Stimulated activated memory B cell treated with anti-CD40 and anti-IgM and Interleukin-4, amounts not matched to agents 10 μg/mL and 1 μg/mL and 100 μg/mL, for 72 hours (primary cell): ENCODE results near the gene CRTAP.
"Not testable (repeated sequence)": the region's sequence is repeated elsewhere in the genome, so short reads cannot be mapped to it uniquely, and the experiment has no call there.

Experiments used
- ATAC-seq: fragments of 150-1000 bp; cut with Tn5 transposase; 2 replicates; pipeline ENCODE4 v1.10.0; 2021
- H3K27ac Mint-ChIP-seq: one replicate; pipeline ENCODE4 v1.8.0; 2022; ENCODE audit warnings: mild to moderate bottlenecking, mixed read lengths
- H3K27me3 Mint-ChIP-seq: one replicate; pipeline ENCODE4 v1.8.0; 2022; ENCODE audit warnings: mixed read lengths
- H3K36me3 Mint-ChIP-seq: one replicate; pipeline ENCODE4 v1.8.0; 2022; ENCODE audit warnings: mixed read lengths
- H3K4me1 Mint-ChIP-seq: one replicate; pipeline ENCODE4 v1.8.0; 2022; ENCODE audit warnings: mixed read lengths
- H3K4me3 Mint-ChIP-seq: one replicate; pipeline ENCODE4 v1.8.0; 2022; ENCODE audit warnings: mild to moderate bottlenecking, moderate library complexity, mixed read lengths
- H3K9me3 Mint-ChIP-seq: one replicate; pipeline ENCODE4 v1.8.0; 2022; ENCODE audit warnings: mixed read lengths

Gene CRTAP

DNA sequence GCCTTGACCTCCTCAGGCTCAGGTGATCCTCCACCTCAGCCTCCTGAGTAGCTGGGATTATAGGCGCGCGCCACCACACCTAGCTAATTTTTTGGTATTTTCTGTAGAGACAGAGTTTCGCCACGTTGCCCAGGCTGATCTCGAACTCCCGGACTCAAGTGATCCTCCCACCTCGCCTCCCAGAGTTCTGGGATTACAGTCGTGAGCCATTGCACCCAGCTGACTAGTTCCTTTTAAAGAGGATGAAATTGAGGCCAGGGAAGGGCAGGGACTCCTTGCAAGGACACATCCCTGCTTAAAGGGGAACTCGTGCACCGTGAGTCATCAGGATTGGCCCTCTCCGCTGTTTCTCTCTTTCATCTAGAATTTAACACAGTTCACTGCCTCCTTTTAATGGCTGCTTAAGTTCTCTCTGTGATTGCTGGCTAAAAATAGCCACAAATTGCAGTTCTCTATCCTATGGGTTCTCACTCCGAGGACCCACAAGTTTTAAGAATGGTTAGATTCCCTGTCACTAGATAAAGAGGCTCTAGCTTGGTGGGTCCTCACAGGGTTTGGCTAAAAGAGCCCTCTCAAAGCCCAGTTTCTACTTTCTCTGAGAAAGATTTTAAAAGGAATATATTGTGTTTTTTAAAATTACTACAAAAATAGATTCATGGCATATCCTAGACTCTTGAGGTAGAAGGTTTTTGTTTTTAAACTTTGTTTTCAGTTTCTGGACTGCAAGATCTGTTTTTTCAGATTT, 1.4 kb downstream of the CRTAP start:
- Mint-ChIP-seq H3K4me3 (peak overlapping the region; percentile 94), H3K27me3 (no peaks in the 10 kb centered on the region), H3K9me3 (no peaks in the 10 kb centered on the region), H3K36me3 (peaks cover 22% of the 10 kb centered on the region), H3K4me1 (peaks cover 71% of the 10 kb centered on the region), H3K27ac (peak overlapping the region; percentile 92)
- ATAC-seq: no peak

DNA sequence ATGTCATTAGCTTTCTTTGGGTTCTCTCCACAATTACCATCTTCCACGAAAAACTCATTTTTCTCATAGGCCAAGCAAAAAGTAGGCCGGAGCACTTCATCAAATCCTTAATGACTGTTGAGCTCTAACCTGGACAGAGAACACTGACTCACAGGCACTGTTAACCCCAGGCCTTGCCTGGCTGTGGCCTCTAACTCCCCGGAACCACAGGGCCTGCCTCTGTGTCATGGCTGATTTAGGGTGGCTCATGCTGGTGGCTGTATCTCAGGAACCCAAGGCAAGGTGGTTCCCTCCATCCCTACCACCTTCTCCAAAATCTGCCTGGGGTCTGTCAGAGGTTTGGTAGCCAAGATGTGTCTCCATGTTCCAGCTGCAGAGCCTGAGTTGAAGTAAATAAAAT, 3.6 kb downstream of the CRTAP start:
- peaks cover 53% of the 10 kb centered on the region for H3K4me1 Mint-ChIP-seq
- peak overlapping the region; percentile 48 for H3K27ac Mint-ChIP-seq
- no peaks in the 10 kb centered on the region for H3K9me3 Mint-ChIP-seq
- H3K27me3 Mint-ChIP-seq: no peaks in the 10 kb centered on the region
- peaks cover 39% of the 10 kb centered on the region for H3K36me3 Mint-ChIP-seq
- H3K4me3 Mint-ChIP-seq: no peak overlapping the region
- ATAC-seq: no peak

DNA sequence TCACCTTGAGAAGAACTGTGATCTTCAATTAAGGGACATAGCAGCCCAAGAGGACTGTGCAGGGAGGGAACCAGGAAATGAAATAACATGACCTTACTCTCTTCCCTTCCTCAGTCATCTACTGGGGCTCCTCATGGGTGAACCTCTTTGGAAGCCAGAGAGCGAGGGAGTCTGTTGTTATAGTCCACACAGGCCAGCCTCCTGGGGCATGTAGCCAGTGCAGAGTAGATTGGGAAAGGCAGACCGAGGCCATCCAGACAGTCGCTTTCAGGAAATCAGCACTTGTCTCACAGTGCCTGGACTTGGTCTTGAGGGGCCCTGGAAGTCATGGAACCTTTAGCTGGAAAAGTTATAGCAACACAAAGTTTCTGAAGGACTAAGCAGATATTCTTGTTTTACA, 6.1 kb downstream of the CRTAP start:
- H3K4me1 Mint-ChIP-seq: peaks cover 41% of the 10 kb centered on the region

DNA sequence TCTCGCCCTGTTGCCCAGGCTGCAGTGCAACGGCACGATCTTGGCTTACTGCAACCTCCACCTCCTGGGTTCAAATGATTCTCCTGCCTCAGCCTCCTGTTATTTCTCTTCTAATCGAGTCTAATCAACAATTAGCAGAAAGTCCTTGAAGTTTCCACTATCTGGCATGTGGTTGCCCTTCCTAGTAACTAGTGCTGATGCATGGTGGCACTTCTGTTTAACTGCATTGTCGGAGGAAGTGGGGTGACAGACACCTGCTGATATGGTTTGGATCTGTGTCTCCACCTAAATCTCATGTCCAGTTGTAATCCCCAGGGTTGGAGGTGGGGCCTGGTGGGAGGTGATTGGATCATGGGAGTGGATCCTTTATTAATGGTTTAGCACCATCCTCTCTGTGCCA, 9.2 kb downstream of the CRTAP start:
- Mint-ChIP-seq H3K27ac (no peak overlapping the region), H3K27me3 (no peaks in the 10 kb centered on the region), H3K4me3 (no peak overlapping the region), H3K4me1 (peaks cover 21% of the 10 kb centered on the region), H3K9me3 (no peaks in the 10 kb centered on the region), H3K36me3 (peaks cover 63% of the 10 kb centered on the region)
- ATAC-seq: no peak

More for the DNA sequence above, 6.1 kb downstream of the CRTAP start:
- ATAC-seq: no peak
- Mint-ChIP-seq H3K27ac (peak overlapping the region; percentile 10), H3K4me3 (no peak overlapping the region), H3K36me3 (peaks cover 53% of the 10 kb centered on the region), H3K9me3 (no peaks in the 10 kb centered on the region), H3K27me3 (no peaks in the 10 kb centered on the region)

DNA sequence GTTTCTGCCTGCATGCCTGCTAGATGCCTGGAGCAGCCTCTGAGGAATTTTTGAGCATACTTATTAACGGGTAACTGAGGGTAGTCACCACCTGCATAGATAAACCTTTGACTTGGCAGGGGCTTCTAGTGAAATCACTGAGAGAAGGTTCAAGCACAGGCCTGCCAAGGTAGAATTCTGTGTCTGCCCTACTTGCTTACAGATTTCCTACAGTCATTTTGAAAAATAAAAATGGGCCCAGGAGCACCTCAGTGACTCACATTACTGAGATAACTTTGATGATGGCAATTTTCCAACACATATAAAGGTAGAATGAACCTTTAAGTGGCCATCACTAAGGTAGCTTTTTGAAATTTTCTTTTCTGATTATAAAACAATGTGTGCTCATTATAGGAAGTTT, 10.8 kb downstream of the CRTAP start:
- H3K27ac Mint-ChIP-seq: no peak overlapping the region
- peaks cover 57% of the 10 kb centered on the region for H3K36me3 Mint-ChIP-seq
- ATAC-seq: no peak
- H3K27me3 Mint-ChIP-seq: no peaks in the 10 kb centered on the region
- H3K9me3 Mint-ChIP-seq: no peaks in the 10 kb centered on the region
- H3K4me1 Mint-ChIP-seq: peaks cover 5% of the 10 kb centered on the region
- H3K4me3 Mint-ChIP-seq: no peak overlapping the region

DNA sequence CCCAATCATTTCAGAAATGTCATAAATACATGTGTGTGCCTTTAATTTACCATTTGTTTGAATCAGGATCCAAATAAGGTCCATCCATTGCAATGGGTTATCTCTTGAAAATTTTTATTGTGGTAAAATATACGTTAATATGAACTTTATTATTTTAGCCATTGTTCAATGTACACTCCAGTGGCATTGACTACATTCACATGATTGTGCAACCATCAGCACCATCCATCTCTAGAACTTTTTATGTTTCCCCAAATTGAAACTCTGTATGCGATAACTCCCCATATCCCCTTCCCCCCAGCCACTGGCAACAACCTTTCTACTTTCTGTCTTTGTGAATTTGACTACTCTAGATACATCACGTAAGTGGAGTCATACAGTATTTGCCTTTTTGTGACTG, 12.0 kb downstream of the CRTAP start:
- Mint-ChIP-seq H3K27me3 (no peaks in the 10 kb centered on the region), H3K4me3 (no peak overlapping the region), H3K9me3 (no peaks in the 10 kb centered on the region), H3K36me3 (peaks cover 51% of the 10 kb centered on the region), H3K4me1 (peaks cover 4% of the 10 kb centered on the region), H3K27ac (no peak overlapping the region)
- no peak for ATAC-seq

DNA sequence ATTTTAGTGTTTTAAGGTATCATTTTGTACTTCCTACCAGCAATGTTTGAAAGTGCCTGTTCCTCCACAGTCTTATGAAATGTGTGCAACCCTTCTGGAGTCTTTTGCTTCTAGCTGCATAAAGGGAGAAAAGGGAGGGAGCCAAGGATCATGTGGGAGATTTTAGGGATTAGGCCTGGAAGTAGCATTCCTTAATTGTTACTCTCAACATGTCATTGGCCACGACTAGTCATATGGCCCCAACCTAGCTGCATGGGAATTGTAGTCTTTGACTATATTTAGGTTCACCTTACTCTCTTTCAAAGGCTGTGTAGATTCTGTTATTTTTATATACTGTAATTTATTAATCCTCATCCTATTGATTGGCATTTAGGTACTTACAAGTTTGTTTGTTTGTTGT, 14.9 kb downstream of the CRTAP start:
- no peaks in the 10 kb centered on the region for H3K9me3 Mint-ChIP-seq
- no peaks in the 10 kb centered on the region for H3K4me1 Mint-ChIP-seq
- H3K4me3 Mint-ChIP-seq: no peak overlapping the region
- peaks cover 51% of the 10 kb centered on the region for H3K36me3 Mint-ChIP-seq
- H3K27me3 Mint-ChIP-seq: no peaks in the 10 kb centered on the region
- H3K27ac Mint-ChIP-seq: no peak overlapping the region
- no peak for ATAC-seq

DNA sequence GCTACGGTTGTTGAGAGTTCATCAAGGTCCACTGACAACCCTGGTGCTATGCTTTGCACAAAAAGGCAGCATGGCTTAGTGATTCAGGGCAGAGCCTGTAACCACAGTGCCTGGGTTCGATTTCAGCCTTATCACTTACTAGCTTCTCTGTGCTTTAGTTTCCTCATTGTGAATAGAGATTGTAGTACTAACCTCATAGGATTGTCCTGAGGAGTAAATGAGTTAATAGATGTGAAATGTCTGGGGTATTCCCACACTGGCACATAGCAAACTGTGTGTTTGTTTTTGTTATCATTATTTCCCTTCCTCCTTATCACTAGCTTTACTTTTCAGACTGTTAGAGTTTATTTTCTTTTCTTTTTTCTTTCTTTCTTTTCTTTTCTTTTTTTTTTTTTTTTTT, 16.3 kb downstream of the CRTAP start:
- H3K4me1 Mint-ChIP-seq: no peaks in the 10 kb centered on the region
- no peak overlapping the region for H3K4me3 Mint-ChIP-seq
- no peaks in the 10 kb centered on the region for H3K27me3 Mint-ChIP-seq
- peaks cover 52% of the 10 kb centered on the region for H3K36me3 Mint-ChIP-seq
- H3K9me3 Mint-ChIP-seq: no peaks in the 10 kb centered on the region
- no peak for ATAC-seq
- no peak overlapping the region for H3K27ac Mint-ChIP-seq

DNA sequence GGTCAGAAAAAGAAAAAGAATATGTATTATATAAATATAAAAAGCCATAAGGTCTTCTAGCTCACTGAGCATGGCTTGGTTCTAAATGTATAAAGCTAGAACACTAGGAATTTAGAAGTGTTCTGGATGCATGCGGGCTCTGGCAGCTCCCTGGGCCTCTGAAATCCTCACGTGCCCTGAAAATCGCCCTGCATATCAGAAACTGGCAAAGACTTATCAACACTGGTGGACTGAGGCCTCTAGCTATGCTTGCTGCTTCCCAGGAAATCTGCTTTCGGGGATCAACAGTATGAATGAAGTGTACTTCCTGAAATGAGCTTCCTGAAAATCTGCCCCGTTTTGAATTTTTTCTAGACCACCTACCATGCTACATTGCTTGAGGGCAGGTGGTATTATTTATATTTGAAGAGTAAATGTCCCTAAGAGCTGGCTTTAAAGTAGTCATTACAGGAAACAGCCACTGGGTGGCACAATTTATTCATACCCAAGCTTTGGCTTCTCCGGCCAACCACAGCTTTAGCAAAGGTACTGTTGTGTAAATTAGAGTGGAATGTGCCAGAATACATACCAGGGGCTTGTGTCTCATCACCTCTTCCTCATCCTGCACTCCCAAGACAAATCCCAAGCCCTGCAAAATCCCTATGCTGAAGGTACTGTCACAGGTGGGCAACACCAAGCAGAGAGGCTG, 17.7 kb downstream of the CRTAP start:
- no peaks in the 10 kb centered on the region for H3K4me1 Mint-ChIP-seq
- peak; percentile 58 for ATAC-seq
- no peaks in the 10 kb centered on the region for H3K27me3 Mint-ChIP-seq
- H3K9me3 Mint-ChIP-seq: no peaks in the 10 kb centered on the region
- no peak overlapping the region for H3K4me3 Mint-ChIP-seq
- H3K27ac Mint-ChIP-seq: no peak overlapping the region
- peaks cover 47% of the 10 kb centered on the region for H3K36me3 Mint-ChIP-seq

DNA sequence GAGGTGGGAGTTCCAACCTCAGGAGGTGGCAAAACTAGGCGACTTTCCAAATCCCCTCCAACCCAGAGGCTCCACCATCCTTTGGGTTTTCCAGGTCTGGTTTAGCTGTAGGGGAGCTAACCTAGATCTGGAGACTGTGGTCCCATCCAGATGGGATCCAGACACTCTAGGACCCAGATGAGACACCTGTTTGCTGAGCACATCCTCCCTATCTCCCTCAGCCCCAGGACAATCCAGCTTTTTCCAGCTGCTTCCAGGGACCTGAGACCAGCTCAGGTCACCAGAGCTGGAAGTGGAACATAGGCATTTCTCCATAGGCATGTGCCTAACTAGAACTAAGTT, 18.2 kb downstream of the CRTAP start:
- H3K36me3 Mint-ChIP-seq: peaks cover 47% of the 10 kb centered on the region
- no peak overlapping the region for H3K27ac Mint-ChIP-seq
- no peaks in the 10 kb centered on the region for H3K4me1 Mint-ChIP-seq
- H3K4me3 Mint-ChIP-seq: no peak overlapping the region
- H3K9me3 Mint-ChIP-seq: no peaks in the 10 kb centered on the region
- no peaks in the 10 kb centered on the region for H3K27me3 Mint-ChIP-seq
- no peak for ATAC-seq

DNA sequence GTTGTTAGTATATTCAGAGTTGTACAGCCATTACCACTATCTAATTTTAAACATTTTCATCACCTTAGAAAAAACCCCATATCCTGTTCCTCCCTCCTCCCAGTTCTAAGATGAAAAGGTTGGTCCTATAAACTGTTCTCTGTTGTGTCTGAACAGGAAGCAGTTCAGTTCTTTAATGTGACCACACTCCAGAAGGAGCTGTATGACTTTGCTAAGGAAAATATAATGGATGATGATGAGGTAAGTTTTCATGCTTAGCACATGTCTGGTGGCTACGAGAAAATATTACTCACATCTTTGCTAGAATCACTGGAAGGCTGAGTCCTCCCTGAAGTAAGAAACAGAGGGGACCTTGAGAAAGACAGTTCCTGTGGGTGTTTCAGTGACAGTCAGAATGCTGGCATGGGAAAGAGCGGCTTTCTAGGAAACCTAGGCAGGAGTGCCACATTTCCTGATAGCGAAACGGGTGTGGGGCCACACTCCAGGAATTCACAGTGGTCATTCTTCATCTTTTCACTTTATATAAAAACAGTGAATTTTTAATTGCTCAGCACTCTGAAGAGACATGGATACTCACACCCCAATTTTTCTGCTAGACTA, 20.3 kb downstream of the CRTAP start:
- peaks cover 4% of the 10 kb centered on the region for H3K4me1 Mint-ChIP-seq
- no peaks in the 10 kb centered on the region for H3K9me3 Mint-ChIP-seq
- H3K4me3 Mint-ChIP-seq: no peak overlapping the region
- H3K27me3 Mint-ChIP-seq: no peaks in the 10 kb centered on the region
- no peak overlapping the region for H3K27ac Mint-ChIP-seq
- ATAC-seq: no peak
- peaks cover 51% of the 10 kb centered on the region for H3K36me3 Mint-ChIP-seq

DNA sequence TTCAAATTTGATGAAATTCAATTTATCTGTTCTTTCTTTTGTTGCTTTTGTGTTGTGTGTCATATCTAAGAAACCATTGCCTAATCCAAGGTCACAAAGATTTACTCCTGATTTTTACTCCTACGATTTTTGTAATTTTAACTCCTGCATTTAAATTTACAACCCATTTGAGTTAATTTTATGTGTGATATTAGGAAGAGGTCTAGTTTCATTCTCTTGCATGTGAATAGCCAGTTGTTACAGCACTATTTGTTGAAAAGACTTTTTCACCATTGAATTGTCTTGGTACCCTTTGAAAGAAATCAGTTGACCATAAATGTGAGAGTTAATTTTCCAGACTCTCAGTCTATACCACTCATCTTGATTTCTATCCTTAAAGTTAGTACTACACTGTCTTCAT, 23.9 kb downstream of the CRTAP start:
- H3K27me3 Mint-ChIP-seq: no peaks in the 10 kb centered on the region
- H3K4me3 Mint-ChIP-seq: no peak overlapping the region
- peak overlapping the region; percentile 40 for H3K27ac Mint-ChIP-seq
- H3K36me3 Mint-ChIP-seq: peaks cover 61% of the 10 kb centered on the region
- no peaks in the 10 kb centered on the region for H3K9me3 Mint-ChIP-seq
- H3K4me1 Mint-ChIP-seq: peaks cover 7% of the 10 kb centered on the region
- no peak for ATAC-seq

DNA sequence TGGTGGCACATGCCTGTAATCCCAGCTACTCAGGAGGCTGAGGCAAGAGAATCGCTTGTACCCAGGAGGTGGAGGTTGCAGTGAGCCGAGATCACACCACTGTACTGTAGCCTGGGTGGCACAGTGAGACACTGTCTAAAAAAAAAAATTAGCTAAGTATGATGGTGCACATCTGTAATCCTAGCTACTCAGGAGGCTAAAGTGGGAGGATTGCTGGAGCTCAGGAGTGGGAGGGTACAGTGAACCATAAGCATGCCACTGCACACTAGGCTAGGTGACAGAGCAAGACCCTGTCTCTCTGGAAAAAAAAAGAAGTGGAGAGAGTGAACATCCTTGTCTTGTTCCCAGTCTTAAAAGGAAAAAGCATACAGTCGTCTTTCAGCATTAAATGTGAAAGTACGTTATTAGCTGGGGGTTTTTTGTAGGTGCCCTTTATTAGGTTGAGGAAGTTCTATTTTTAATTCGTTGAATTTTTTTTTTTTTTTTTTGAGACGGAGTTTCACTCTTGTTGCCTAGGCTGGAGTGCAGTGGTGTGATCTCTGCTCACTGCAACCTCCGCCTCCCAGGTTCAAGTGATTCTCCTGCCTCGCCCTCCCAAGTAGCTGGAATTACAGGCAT, 25.3 kb downstream of the CRTAP start:
- Mint-ChIP-seq H3K36me3 (peaks cover 64% of the 10 kb centered on the region), H3K27ac (peak overlapping the region; percentile 88), H3K4me3 (peak overlapping the region; percentile 63)
- H3K9me3 Mint-ChIP-seq, H3K27me3 Mint-ChIP-seq, H3K4me1 Mint-ChIP-seq: not testable (repeated sequence)
- peak; percentile 79 for ATAC-seq

DNA sequence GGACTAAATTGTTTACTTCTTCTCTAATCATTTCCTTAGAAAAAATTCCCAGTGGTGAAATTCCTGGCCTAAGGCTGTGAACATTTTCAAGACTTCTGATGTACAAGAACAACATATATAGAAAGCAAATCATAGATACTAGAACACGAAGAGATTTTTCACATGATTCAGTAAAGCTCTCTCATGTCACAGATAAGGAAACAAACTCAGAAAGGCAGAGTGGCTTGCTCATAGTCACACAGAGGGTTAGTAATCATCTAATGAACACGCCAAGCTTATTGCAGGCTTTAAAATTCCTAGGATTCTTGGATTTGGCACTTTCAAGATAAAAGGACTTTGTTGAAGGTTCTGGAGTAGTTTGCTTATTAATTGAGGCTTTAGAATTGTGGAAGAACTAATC, 26.2 kb downstream of the CRTAP start:
- no peaks in the 10 kb centered on the region for H3K9me3 Mint-ChIP-seq

DNA sequence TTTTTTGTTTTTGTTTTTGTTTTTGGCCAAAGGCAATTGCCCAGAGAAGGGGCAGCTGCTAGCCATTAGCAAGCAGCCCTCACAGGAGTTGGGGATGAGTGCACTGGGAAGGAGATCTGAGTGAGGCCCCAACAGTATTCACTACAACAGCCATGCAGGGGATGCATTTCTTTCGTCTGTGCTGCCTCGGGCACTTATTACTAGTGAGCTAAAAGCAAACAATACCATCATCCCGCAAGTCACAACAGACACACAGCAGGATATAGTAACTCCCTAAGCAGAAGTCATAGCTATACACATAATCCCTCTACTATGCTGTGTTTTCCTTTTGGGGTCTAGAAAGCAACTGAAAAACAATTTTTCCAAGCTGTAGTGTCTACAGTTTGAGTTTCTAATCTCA, 27.2 kb downstream of the CRTAP start:
- ATAC-seq: no peak
- H3K27ac Mint-ChIP-seq: peak overlapping the region; percentile 24
- H3K27me3 Mint-ChIP-seq: no peaks in the 10 kb centered on the region
- H3K9me3 Mint-ChIP-seq: no peaks in the 10 kb centered on the region
- H3K36me3 Mint-ChIP-seq: peaks cover 65% of the 10 kb centered on the region
- peaks cover 7% of the 10 kb centered on the region for H3K4me1 Mint-ChIP-seq
- H3K4me3 Mint-ChIP-seq: no peak overlapping the region

More for the DNA sequence above, 26.2 kb downstream of the CRTAP start:
- Mint-ChIP-seq H3K4me3 (no peak overlapping the region), H3K36me3 (peaks cover 65% of the 10 kb centered on the region), H3K27ac (no peak overlapping the region), H3K4me1 (peaks cover 7% of the 10 kb centered on the region), H3K27me3 (no peaks in the 10 kb centered on the region)
- no peak for ATAC-seq
